ENCODE data around the gene SLC25A26.

DNA sequence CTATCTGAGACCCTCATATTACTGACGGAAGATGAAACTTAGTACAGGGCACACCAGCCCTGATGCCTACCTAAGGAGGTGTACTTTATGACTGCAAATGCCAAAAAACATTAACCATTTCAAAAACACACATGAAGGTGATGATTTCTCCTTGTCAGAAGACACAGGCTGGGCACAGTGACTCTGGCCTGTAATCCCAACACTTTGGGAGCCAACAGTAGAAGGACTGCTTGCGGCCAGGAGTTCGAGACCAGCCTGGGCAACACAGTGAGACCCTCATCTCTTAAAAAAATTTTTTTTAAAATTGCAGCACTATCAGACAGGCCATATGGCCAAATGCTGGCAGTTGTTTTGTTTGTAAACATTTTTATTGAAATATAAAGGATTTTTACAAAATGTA is 206.6 kb downstream of the SLC25A26 start:
- TF ChIP-seq POLR2A (IDR thresholded peaks at IDR 0.05), result no peak
- TF ChIP-seq, protein P1, sequence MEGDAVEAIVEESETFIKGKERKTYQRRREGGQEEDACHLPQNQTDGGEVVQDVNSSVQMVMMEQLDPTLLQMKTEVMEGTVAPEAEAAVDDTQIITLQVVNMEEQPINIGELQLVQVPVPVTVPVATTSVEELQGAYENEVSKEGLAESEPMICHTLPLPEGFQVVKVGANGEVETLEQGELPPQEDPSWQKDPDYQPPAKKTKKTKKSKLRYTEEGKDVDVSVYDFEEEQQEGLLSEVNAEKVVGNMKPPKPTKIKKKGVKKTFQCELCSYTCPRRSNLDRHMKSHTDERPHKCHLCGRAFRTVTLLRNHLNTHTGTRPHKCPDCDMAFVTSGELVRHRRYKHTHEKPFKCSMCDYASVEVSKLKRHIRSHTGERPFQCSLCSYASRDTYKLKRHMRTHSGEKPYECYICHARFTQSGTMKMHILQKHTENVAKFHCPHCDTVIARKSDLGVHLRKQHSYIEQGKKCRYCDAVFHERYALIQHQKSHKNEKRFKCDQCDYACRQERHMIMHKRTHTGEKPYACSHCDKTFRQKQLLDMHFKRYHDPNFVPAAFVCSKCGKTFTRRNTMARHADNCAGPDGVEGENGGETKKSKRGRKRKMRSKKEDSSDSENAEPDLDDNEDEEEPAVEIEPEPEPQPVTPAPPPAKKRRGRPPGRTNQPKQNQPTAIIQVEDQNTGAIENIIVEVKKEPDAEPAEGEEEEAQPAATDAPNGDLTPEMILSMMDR (IDR thresholded peaks at IDR 0.05), result no peak
